ENCODE results near the gene SLC44A2. TPM values are rescaled to one million over a fixed set of nuclear protein-coding genes. Genes with fewer than 3 reads are reported as not detected.

The SLC44A2 gene
- total and polyA plus RNA-seq, 9 donors = 18.1 to 137 (median 52.3) TPM

DNA sequence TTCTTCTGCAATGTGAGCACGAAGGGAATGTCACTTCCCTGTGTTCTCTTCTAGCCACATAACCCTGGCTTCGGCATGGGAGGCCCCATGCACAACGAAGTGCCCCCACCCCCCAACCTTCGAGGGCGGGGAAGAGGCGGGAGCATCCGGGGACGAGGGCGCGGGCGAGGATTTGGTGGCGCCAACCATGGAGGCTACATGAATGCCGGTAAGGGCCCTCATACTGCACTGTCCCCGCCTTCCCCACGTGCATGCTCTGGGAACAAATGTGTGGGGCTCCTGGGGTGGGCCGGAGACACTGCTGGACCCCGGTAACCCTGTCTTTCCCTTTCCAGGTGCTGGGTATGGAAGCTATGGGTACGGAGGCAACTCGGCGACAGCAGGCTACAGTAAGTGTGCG, 58.2 kb downstream of the SLC44A2 start:
- 85 to 86% (median 86%) methylated on average over 21 of the region's 21 CpGs for WGBS, 3 donors
- Histone ChIP-seq H3K36me3 (no peaks in the 10 kb centered on the region), H3K4me3 (no peak overlapping the region), H3K27me3 (no peaks in the 10 kb centered on the region), H3K9me3 (no peaks in the 10 kb centered on the region), H3K27ac (no peak overlapping the region), H3K4me1 (ENCODE audit: insufficient read depth) (no peaks in the 10 kb centered on the region)
- no peak for DNase-seq
- intact Hi-C loops (cut with DNase I) = no loop called here
- TF ChIP-seq EP300 (IDR thresholded peaks at IDR 0.05) (no peak), CTCF (IDR thresholded peaks at IDR 0.05) (no peak), POLR2A (IDR thresholded peaks at IDR 0.05) (no peak)

- Histone ChIP-seq H3K9me3 (no peaks in the 10 kb centered on the region), H3K27ac (no peak overlapping the region), H3K4me1 (ENCODE audit: insufficient read depth) (no peaks in the 10 kb centered on the region), H3K36me3 (no peaks in the 10 kb centered on the region), H3K4me3 (no peak overlapping the region), H3K27me3 (no peaks in the 10 kb centered on the region)
- no peak for TF ChIP-seq CTCF (IDR thresholded peaks at IDR 0.05)
- no peak for TF ChIP-seq EP300 (IDR thresholded peaks at IDR 0.05)
- TF ChIP-seq POLR2A (IDR thresholded peaks at IDR 0.05) = no peak
- DNase-seq = no peak
- intact Hi-C loops (cut with DNase I) = no loop called here
- WGBS, 3 donors = 70 to 75% (median 73%) methylated on average over 5 of the region's 5 CpGs
Observed at GRCh38 chr19:10685210-10685609, 59.9 kb downstream of the SLC44A2 start.

- 66 to 88% (median 84%) methylated on average over 10 of the region's 10 CpGs for WGBS, 3 donors
- Histone ChIP-seq H3K27me3 (no peaks in the 10 kb centered on the region), H3K36me3 (no peaks in the 10 kb centered on the region), H3K27ac (no peak overlapping the region), H3K9me3 (no peaks in the 10 kb centered on the region), H3K4me1 (ENCODE audit: insufficient read depth) (no peaks in the 10 kb centered on the region), H3K4me3 (no peak overlapping the region)
- no peak for DNase-seq
- intact Hi-C loops (cut with DNase I) = no loop called here
- TF ChIP-seq CTCF (IDR thresholded peaks at IDR 0.05) = no peak
- no peak for TF ChIP-seq POLR2A (IDR thresholded peaks at IDR 0.05)
- TF ChIP-seq EP300 (IDR thresholded peaks at IDR 0.05) = no peak
Observed at GRCh38 chr19:10686193-10686592, 60.8 kb downstream of the SLC44A2 start.

GRCh38 chr19:10686661-10687517, 61.5 kb downstream of the SLC44A2 start:
- DNase-seq = no peak
- no peaks in the 10 kb centered on the region for H3K36me3 ChIP-seq
- no peak overlapping the region for H3K27ac ChIP-seq
- no peaks in the 10 kb centered on the region for H3K9me3 ChIP-seq
- no peak overlapping the region for H3K4me3 ChIP-seq
- H3K27me3 ChIP-seq = no peaks in the 10 kb centered on the region
- TF ChIP-seq POLR2A (IDR thresholded peaks at IDR 0.05) = no peak
- TF ChIP-seq EP300 (IDR thresholded peaks at IDR 0.05) = no peak
- no peak for TF ChIP-seq CTCF (IDR thresholded peaks at IDR 0.05)
- intact Hi-C loops (cut with DNase I) = no loop called here
- WGBS, 3 donors = 62 to 81% (median 63%) methylated on average over 28 to 31 of the region's 31 CpGs
- no peaks in the 10 kb centered on the region for H3K4me1 ChIP-seq (ENCODE audit: insufficient read depth)

All from ovary (tissue), 9 donors.